Measurements from ENCODE around the gene EDIL3.

Gene EDIL3

DNA sequence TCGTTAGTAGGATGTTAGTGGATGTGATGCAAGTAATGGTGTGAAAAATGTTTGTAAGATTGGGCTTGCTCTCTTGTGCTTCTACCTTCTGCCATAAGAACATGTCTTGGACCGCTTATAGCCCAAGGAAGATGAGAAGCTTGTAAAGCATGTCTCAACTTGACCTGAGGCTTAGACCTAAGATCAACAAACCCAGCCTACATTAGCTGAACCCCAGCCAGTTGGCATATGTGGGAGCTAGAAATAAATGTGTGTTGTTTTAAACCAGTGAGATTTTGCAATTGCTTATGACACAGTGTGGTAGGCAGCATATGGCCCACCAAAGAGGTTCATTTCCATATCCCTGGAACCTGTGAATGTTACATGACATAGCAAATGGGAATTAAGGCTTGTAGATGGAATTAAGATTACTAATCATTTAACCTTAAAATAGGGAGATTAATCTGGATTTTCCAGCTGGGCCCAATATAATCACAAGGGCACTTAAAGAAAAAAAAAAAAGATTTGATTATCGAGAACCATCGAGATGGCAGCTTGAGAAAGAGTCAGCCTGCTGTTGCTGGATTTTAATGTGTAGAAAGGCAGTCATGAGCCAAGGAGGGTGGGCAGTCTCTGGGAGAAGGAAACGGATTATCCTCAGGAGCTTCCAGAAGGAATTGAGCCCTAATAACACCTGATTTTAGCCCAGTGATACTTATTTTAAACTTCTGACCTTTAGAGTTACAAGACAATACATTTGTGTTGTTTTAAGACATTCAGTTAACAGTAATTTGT, 27.3 kb upstream of the EDIL3 start:
- TF ChIP-seq, protein P1, sequence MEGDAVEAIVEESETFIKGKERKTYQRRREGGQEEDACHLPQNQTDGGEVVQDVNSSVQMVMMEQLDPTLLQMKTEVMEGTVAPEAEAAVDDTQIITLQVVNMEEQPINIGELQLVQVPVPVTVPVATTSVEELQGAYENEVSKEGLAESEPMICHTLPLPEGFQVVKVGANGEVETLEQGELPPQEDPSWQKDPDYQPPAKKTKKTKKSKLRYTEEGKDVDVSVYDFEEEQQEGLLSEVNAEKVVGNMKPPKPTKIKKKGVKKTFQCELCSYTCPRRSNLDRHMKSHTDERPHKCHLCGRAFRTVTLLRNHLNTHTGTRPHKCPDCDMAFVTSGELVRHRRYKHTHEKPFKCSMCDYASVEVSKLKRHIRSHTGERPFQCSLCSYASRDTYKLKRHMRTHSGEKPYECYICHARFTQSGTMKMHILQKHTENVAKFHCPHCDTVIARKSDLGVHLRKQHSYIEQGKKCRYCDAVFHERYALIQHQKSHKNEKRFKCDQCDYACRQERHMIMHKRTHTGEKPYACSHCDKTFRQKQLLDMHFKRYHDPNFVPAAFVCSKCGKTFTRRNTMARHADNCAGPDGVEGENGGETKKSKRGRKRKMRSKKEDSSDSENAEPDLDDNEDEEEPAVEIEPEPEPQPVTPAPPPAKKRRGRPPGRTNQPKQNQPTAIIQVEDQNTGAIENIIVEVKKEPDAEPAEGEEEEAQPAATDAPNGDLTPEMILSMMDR (IDR thresholded peaks at IDR 0.05; ENCODE audit: extremely low read depth, missing control alignments), result no peak

DNA sequence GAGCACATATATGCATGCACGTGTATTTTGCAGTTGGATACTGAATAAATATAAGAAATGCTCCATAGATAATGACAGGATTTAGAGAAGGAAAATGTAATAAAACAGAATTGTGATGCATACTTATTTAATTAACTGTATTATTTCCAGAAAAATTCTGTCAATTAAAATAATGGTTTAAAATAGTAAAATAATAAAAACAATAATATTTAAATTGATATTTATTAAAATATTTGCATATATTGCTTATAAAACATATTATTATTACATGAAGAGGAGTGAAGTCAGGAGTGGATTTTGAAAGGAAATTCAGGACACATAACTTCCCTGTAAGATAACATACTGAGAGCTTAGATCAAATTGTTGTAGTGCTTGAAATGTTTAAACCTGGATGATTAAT, 21.4 kb upstream of the EDIL3 start:
- TF ChIP-seq, protein P1 (IDR thresholded peaks at IDR 0.05; ENCODE audit: extremely low read depth, missing control alignments), result no peak
- DNase-seq (ENCODE audit: low spot score), result no peak

More for the DNA sequence above, 27.3 kb upstream of the EDIL3 start:
- no peak for DNase-seq (ENCODE audit: low spot score)

DNA sequence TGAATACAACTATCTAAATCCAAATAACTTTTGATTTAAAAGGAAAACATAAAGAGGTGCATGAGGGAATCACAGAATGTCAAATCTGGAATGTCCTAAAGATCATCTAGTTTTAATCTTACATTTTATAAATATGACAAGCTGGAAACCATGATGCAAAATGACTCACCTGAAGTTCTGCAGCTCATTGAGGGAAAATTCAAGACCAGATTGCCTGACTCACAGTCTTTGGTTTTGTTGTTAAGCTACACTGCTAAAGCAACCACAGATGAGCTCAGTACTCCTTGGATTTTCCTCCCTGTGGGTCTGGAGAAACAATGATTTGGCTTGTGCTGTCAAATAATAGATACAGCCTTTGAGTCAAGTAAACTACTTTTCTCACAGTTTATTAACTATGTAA, 19.1 kb upstream of the EDIL3 start:
- TF ChIP-seq, protein P1 (IDR thresholded peaks at IDR 0.05; ENCODE audit: extremely low read depth, missing control alignments), result no peak
- DNase-seq (ENCODE audit: low spot score), result no peak

DNA sequence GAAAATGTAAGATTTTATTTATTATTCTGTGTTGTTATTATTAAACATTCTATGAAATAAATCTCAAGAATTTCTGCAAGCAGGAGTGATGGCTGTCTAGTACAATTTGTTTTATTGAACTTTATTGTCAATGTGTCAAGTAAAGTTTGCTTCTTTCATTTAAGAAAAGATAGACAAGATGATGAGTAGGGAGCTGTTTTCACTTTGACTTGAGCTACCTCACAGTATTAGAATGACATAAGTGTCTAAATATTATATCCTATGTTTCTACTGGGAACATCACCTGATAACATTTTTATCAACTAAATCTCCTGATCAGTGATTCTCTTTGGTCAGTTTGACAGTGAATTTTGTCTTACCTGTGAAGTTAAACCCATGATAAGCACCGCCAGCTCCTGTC, 12.7 kb upstream of the EDIL3 start:
- TF ChIP-seq, protein P1 (IDR thresholded peaks at IDR 0.05; ENCODE audit: extremely low read depth, missing control alignments), result no peak
- no peak for DNase-seq (ENCODE audit: low spot score)

DNA sequence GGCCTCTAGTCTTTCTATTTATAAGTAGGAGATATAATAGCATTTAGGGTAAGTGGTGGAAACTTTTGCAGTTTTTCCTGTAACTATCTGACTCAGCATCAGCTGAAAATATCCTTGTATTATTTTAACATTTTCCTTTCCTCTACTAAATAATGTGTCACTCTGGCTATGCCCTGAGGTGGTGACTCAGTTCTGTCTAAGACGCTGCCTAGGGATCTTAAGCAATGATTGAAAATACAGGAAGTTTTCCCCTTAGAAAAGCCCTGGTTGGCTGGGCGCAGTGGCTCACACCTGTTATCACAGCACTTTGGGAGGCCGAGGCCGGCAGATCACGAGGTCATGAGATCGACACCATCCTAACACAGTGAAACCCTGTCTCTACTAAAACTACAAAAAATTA, 9.3 kb upstream of the EDIL3 start:
- TF ChIP-seq, protein P1 (IDR thresholded peaks at IDR 0.05; ENCODE audit: extremely low read depth, missing control alignments), result no peak
- no peak for DNase-seq (ENCODE audit: low spot score)

DNA sequence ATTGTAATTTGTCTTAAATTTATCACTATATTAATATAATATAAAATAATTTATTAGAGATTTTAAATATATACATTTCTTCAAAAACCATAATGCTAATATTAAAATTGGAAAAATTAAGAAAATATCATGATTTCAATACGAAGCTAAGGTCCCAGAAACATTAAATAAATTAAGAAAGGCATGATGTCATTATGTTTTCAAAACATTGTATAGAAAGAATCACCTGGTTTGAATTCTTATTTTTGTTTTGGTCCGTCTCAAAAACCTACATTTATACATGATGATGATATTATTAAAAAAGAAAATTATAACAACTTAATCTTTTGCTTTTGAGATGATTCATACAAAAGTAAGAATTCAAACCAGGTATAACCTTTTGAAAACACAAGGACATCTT, 8.2 kb upstream of the EDIL3 start:
- TF ChIP-seq, protein P1 (IDR thresholded peaks at IDR 0.05; ENCODE audit: extremely low read depth, missing control alignments), result no peak
- DNase-seq (ENCODE audit: low spot score), result no peak

DNA sequence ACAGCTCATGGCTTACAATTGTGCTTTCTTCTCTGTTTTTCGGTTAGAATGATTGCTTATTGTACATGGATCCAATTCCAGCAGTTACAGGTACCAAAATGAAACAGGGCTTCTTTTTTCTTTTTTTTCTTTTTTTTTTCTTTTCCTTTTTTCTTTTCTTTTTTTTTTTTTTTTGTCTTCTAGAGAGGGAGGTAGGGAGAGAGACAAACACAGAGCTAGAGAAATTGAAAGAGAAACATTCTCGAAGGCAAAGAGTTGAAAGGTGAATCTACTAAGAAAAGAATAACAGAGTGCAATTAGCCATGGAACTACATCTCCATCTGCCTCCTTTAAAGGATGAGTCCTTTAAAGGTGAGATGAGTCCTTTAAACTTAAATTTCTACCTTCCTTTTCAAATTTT, 1.0 kb upstream of the EDIL3 start:
- TF ChIP-seq, protein P1 (IDR thresholded peaks at IDR 0.05; ENCODE audit: extremely low read depth, missing control alignments), result no peak
- no peak for DNase-seq (ENCODE audit: low spot score)

Measured in GM20000 (cell line).